ENCODE data around the gene LY6G6C. TPM values are rescaled to one million over a fixed set of nuclear protein-coding genes. Genes with fewer than 3 reads are reported as not detected.

The LY6G6C gene
- total and polyA plus RNA-seq, 2 of the 13 experiments (the other 11 are each of a cell fraction or from before 2014, with no cell fraction given), result 0.15 TPM; not detected in 1

DNA sequence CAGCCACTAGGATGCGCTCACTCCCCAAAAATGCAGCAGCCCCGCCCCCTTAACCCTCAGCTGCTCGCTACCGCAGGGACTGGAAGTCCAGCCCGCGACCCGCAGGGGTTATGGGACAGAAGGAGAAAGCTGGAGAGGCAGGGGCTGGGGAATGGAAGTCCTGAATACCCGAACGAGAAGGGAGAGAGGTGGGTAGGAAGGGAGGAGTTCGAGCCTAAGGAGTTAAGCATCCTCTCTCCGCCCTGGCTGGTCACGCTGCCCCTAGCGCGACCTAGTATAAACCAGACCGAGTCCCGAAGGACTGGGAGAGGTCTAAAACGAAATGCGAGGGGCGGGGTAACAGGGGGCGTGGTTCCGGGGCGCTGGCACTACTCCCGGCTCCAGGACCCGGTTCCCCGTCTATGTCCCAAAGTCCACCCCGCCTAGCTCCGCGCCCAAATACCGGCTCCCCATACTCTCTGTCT is 8.0 kb upstream of the LY6G6C start (continued):
- TF ChIP-seq, protein P1, sequence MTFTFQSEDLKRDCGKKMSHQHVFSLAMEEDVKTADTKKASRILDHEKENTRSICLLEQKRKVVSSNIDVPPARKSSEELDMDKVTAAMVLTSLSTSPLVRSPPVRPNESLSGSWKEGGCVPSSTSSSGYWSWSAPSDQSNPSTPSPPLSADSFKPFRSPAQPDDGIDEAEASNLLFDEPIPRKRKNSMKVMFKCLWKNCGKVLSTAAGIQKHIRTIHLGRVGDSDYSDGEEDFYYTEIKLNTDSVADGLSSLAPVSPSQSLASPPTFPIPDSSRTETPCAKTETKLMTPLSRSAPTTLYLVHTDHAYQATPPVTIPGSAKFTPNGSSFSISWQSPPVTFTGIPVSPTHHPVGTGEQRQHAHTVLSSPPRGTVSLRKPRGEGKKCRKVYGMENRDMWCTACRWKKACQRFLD (CRISPR knock-in tag; IDR thresholded peaks at IDR 0.05; ENCODE audit: borderline replicate concordance), result no peak
- TF ChIP-seq, protein P2, sequence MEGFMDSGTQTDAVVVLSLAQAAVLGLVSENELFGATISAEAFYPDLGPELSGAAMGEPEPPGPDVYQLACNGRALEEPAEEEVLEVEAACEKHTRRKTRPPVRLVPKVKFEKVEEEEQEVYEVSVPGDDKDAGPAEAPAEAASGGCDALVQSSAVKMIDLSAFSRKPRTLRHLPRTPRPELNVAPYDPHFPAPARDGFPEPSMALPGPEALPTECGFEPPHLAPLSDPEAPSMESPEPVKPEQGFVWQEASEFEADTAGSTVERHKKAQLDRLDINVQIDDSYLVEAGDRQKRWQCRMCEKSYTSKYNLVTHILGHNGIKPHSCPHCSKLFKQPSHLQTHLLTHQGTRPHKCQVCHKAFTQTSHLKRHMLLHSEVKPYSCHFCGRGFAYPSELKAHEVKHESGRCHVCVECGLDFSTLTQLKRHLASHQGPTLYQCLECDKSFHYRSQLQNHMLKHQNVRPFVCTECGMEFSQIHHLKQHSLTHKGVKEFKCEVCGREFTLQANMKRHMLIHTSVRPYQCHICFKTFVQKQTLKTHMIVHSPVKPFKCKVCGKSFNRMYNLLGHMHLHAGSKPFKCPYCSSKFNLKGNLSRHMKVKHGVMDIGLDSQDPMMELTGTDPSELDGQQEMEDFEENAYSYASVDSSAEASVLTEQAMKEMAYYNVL (CRISPR knock-in tag; IDR thresholded peaks at IDR 0.05; ENCODE audit: borderline replicate concordance), result peak; percentile 52; the same call in 1 of the 2 replicates
- TF ChIP-seq JUN (CRISPR knock-in tag; IDR thresholded peaks at IDR 0.05) (0 out of 2 replicates have a peak, but pooled peaks have one; percentile 24), SAP130 (CRISPR knock-in tag; IDR thresholded peaks at IDR 0.05; ENCODE audit: low read depth) (peak; percentile 79), ISX (CRISPR knock-in tag; conservative IDR thresholded peaks at IDR 0.05) (no peak), ZSCAN22 (CRISPR knock-in tag; IDR thresholded peaks at IDR 0.05) (no peak), ZFY (CRISPR knock-in tag; IDR thresholded peaks at IDR 0.05) (peak; percentile 47), DPF2 (CRISPR knock-in tag; IDR thresholded peaks at IDR 0.05; ENCODE audit: borderline replicate concordance, low read depth) (no peak), PHF5A (CRISPR knock-in tag; IDR thresholded peaks at IDR 0.05; ENCODE audit: low read depth, unreplicated experiment) (peak; percentile 52), ZNF143 (CRISPR knock-in tag; IDR thresholded peaks at IDR 0.05) (no peak), KMT2B (CRISPR knock-in tag; IDR thresholded peaks at IDR 0.05) (peak; percentile 60), TMF1 (CRISPR knock-in tag; IDR thresholded peaks at IDR 0.05; ENCODE audit: low read depth) (0 out of 2 replicates have a peak, but pooled peaks have one; percentile 8), NCOR1 (IDR thresholded peaks at IDR 0.05; ENCODE audit: borderline replicate concordance, low read length) (no peak; the same call in 1 of the 2 replicates), GTF2F1 (IDR thresholded peaks at IDR 0.05; ENCODE audit: low read length) (no peak)
- TF ChIP-seq, protein P3, sequence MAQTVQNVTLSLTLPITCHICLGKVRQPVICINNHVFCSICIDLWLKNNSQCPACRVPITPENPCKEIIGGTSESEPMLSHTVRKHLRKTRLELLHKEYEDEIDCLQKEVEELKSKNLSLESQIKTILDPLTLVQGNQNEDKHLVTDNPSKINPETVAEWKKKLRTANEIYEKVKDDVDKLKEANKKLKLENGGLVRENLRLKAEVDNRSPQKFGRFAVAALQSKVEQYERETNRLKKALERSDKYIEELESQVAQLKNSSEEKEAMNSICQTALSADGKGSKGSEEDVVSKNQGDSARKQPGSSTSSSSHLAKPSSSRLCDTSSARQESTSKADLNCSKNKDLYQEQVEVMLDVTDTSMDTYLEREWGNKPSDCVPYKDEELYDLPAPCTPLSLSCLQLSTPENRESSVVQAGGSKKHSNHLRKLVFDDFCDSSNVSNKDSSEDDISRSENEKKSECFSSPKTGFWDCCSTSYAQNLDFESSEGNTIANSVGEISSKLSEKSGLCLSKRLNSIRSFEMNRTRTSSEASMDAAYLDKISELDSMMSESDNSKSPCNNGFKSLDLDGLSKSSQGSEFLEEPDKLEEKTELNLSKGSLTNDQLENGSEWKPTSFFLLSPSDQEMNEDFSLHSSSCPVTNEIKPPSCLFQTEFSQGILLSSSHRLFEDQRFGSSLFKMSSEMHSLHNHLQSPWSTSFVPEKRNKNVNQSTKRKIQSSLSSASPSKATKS (CRISPR knock-in tag; IDR thresholded peaks at IDR 0.05), result no peak
- TF ChIP-seq, protein P4, sequence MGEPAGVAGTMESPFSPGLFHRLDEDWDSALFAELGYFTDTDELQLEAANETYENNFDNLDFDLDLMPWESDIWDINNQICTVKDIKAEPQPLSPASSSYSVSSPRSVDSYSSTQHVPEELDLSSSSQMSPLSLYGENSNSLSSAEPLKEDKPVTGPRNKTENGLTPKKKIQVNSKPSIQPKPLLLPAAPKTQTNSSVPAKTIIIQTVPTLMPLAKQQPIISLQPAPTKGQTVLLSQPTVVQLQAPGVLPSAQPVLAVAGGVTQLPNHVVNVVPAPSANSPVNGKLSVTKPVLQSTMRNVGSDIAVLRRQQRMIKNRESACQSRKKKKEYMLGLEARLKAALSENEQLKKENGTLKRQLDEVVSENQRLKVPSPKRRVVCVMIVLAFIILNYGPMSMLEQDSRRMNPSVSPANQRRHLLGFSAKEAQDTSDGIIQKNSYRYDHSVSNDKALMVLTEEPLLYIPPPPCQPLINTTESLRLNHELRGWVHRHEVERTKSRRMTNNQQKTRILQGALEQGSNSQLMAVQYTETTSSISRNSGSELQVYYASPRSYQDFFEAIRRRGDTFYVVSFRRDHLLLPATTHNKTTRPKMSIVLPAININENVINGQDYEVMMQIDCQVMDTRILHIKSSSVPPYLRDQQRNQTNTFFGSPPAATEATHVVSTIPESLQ (CRISPR knock-in tag; conservative IDR thresholded peaks at IDR 0.05), result no peak
- TF ChIP-seq, protein P5, sequence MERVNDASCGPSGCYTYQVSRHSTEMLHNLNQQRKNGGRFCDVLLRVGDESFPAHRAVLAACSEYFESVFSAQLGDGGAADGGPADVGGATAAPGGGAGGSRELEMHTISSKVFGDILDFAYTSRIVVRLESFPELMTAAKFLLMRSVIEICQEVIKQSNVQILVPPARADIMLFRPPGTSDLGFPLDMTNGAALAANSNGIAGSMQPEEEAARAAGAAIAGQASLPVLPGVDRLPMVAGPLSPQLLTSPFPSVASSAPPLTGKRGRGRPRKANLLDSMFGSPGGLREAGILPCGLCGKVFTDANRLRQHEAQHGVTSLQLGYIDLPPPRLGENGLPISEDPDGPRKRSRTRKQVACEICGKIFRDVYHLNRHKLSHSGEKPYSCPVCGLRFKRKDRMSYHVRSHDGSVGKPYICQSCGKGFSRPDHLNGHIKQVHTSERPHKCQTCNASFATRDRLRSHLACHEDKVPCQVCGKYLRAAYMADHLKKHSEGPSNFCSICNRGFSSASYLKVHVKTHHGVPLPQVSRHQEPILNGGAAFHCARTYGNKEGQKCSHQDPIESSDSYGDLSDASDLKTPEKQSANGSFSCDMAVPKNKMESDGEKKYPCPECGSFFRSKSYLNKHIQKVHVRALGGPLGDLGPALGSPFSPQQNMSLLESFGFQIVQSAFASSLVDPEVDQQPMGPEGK (CRISPR knock-in tag; IDR thresholded peaks at IDR 0.05), result peak; percentile 69
- TF ChIP-seq, protein P6, sequence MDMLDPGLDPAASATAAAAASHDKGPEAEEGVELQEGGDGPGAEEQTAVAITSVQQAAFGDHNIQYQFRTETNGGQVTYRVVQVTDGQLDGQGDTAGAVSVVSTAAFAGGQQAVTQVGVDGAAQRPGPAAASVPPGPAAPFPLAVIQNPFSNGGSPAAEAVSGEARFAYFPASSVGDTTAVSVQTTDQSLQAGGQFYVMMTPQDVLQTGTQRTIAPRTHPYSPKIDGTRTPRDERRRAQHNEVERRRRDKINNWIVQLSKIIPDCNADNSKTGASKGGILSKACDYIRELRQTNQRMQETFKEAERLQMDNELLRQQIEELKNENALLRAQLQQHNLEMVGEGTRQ (IDR thresholded peaks at IDR 0.05; ENCODE audit: low read depth, low read length), result no peak
- TF ChIP-seq, protein P6 (CRISPR knock-in tag; IDR thresholded peaks at IDR 0.05; ENCODE audit: borderline replicate concordance), result no peak

Measured in HepG2 (cell line).